ENCODE results near the gene DLGAP1.
A peak's percentile ranks its signal among the peaks of the same experiment; 100 is the strongest.

Gene DLGAP1

DNA sequence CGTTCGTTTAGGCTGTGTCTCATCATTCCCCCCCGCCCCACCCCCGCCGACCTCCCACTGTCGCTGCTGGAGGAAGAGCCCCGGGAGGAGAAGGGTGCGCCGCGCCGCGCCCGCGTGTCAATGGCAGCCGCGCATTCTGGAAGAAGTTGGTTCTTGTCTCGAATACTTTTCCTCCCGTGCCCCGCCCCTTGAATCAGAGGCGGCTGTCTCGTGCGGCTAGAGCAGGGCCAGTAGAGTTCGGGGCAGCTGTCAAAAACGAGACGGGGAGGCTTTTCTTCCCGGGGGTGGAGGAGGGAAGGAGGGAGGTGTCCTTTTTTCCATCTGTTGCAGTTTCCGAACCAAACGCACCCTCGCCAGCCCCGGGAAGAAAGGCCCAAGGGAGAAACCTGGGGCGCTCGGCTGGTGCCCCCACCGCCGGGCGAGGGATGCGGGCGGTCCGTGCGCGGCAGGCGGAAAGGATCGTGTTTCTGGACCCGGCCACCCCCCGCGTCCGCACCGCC is 1005.5 kb downstream of the DLGAP1 start:
- peak; percentile 48 for DNase-seq (ENCODE audit: low spot score)

DNA sequence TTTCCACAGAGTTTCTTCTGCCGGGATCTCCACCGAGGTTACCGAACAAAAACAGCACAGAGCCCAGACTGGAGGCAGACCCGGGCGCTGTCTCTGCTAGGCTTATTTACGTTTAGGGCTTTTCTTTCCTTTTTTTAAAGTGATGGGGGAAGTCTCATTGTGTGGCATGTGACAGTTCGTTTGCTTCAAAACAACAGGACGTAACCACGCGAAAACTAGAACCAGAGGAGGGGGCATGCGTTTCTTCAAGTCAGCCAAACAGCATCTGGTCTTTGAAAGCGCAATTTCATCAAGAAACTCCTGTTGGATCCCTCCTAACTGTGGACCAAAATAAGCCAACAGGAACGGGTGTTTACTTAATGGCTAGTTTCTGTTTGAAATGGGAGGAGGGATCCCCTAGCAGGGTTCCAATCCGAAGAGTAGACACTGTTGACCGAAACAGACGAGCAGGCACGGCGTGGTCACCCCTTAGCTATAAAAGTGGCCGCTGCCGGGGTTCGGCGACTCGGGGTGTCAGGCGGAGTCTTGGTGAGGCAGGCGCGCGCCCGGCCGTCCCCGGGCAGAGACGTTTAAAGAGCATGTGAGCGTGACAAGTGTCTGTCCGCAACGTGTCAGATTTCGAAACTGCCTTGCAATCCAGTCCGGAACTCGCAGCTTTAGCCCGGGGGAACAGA is 1006.1 kb downstream of the DLGAP1 start:
- DNase-seq (ENCODE audit: low spot score) = peak; percentile 44

DNA sequence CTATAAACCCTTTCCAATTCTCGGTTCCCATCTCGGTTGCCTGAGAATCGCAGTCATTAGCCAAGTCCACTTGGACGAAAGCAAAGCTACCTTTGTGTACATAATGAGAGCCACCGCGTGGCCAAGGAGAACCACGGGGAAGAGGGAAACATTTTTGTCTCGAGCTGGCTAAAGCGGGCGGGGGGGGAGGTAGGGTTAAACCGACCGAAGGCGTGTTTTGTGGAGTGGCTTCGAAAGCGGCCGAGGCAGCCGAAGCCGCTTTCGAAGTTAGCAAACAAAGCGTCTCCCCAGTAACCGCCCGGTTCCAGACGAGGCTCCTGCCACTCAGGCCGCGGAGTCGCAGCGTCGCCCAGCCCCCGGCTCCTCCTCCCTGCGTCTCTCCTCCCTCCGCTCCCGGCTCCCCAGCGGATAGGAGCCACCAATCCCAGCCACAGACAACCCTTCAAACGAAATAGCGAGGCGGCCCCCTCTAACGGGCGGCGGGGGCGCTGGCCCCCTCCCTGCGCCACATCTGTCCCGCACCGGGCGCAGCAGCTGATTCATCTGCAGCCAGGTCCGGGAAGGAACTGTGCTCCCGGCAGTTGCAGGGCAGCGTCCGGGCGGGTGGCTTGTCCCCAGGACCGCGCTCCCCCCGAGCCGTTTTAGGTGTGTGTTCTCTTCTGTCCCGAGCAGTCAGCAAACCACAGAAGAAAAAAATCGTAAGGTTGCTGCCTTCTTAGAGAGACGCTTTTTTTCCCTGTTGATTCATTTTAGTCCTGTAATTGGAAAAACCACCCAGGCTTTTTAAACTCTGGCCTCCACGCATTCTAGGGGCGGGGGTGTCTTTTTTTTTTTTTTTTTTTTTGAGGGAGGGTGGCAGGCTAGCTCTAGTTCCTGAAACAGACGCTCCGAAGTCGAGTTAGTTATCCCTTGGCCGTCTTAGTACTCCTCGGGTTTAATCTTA is 1006.9 kb downstream of the DLGAP1 start:
- DNase-seq (ENCODE audit: low spot score) = peak; percentile 91

DNA sequence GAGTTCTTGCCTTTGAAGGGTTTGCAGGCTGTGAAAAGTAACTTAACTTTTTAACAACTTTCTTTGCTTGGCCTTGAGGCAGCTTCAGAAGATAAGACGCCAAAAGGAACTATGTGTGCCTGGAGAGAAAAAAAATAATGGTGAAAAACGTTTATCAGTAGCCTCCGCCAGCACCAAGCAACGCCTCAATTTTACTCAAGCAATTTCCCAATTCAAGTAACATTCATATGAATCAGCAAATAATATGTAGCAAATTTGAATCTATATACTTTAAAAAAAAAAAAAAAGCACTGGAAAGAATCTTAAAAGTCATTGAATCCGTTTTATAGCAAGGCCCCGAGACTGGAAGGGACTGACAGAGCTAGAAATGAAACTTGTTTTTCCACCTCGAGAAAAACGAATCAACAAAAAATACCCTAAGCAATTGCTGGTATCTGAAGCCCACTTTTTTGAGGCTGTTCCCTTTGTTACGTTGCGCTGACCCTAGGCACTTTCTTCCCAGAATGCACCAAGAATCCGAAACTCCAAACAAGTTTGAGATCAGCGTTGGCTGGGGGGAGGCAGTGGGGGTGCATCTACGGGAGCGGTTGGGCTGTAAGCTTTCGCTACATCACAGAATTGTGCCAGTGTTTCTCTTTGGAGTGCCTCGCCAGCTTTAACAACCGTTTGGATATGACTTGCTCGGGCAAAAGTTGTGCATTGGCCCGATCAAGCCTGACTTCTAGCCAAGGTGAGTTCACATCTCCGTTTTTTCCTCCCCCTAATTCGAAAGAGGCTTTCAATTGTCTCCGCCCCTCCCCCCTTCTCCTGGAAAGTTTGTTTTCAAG is 1007.8 kb downstream of the DLGAP1 start:
- peak; percentile 26 for DNase-seq (ENCODE audit: low spot score)

Measured in kidney capillary endothelial cell (primary cell).